Activated T-cell treated with anti-CD3 and anti-CD28 coated beads, Interleukin-2, amount 50 U/mL, for 1 hour (primary cell): ENCODE measurements around the gene LYRM4.

Experiments used
- DNase-seq: peaks from one replicate; pipeline ENCODE4 v3.0.0-alpha.2; 2020

Gene LYRM4

DNA sequence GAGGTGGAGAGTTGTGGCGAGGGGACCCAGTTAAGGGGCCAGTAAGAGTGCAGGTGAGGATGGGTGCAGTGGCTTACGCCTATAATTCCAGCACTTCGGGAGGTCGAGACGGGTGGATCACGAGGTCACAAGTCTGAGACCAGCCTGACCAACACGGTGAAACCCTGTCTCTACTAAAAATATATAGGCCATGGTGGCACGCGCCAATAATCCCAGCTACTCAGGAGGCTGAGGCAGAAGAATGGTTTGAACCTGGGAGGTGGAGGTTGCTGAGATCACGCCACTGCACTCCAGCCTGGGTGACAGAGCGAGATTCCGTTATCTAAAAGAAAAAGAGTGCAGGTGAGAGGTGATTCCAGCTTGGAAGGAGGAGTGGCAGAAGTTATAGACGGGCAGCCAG, 147.7 kb downstream of the LYRM4 start:
- DNase-seq, result no peak

DNA sequence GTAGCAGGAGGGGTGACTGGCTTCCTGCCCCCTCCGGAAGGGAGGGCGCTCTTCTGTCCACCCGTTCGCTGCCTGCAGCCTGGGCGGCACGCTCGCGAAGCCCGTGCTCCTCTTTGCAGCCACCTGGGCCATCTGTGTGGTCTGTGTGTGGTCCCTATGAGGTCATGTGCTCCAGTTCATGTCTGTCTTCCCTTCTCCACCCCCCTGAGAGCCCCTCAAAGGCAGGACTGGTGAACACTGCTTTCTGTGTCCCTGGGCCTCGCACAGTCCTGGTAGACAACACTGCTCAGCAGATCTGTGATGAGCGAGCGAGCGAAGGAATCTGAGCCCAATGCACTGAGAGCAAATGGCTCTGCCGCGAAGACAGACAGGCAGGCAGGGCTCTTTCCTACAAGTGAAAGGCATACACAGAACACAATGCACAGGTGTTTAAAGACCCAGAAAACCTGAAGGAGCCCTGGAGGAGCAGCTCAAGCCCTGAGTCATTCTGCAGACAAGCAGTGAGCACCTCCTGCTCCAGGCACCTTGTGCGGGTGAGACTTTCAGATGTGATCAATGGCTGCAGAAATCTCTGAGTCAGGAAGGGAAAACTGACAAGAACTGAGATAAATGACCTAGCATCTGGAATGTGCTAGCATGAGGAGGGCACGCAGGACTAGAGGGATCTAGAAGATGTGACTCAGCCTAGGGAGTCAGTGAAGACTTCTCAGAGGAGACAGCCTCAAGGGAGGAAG, 148.5 kb downstream of the LYRM4 start:
- no peak for DNase-seq

DNA sequence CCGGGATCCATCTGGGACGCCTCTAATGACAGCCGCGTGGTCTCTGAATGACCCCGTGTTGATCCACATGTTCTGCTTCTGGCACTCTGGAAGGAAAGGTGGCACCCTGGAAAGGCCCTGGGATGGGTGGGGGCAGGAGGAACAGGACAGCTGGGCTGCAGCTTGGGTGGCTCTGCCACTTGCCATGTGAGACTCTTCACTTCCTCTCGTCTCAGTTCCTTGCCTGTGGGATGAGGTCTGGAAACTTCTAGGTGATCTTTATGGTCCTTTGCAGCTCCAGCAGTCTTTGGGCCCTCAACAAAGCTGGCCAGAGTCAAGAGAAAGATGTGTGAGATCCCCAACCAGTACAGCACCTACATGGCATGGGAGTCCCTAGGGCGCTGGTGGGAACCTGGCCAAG, 149.1 kb downstream of the LYRM4 start:
- no peak for DNase-seq

DNA sequence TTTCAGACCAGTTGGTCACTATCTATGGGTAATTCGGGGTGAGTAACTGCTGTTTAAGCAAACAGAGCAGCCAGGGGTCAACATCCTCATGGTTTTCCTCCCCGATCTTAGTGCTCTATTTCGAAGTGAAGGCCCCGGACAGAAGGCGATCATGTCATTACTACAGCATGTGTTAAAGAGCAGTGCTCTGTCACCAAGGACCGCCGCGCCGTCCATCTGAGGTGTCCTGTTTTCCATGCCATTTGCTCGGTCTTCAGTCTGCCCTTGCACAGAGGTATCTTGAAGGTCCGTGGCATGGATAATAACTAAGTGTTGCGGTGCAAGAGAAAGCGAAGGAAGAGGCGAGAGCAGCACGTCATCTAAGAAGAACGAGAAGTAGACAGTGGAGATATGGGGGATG, 150.5 kb downstream of the LYRM4 start:
- DNase-seq, result no peak

DNA sequence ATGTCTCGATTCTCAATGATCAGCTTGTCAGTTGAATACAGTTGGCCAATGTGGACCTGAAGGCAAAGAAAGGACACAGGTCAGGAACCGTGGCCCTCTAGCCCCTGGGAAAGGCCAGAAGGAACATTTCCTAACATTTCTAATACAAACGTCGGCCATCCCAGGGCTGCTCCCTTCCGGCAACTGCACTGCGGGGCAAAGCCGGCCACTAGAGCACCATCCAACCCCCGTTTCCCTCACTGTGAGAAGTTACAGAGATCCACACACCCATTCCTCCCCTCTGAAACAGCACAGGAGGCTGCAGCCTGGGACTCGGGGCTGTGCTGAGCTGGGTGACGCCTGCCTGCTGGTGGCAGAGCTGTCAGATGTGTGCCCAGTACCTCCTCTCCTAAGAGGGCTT, 151.3 kb downstream of the LYRM4 start:
- no peak for DNase-seq

DNA sequence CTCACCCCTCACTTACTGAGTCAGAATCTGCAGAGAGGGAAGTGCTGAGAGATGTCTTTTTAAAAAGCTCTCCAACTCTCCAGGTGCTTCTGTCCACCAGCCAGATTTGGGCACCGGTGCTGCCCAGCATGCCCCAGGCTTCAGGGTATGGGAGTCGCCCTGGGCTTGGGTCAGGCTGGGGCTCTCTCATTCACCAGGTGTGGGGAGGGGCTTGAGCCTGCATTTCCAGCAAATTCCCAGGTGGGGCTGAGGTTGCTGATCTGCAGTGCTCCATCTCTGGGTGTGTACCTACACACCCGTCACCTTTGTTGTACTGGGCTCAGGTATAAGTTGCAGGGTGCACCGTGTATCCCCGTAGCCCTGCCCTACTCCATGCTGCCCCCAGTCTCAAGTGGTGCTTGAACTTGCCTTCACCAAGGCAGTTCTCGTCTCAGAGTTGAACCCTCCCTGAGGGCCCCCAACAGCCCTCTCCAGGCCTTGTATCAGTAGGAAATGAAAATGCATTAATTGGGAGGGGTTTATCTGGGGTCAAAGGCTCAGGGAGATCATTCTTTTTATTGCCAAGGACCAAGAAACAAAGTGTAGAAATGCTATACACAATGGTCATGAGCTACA, 152.1 kb downstream of the LYRM4 start:
- DNase-seq, result no peak

DNA sequence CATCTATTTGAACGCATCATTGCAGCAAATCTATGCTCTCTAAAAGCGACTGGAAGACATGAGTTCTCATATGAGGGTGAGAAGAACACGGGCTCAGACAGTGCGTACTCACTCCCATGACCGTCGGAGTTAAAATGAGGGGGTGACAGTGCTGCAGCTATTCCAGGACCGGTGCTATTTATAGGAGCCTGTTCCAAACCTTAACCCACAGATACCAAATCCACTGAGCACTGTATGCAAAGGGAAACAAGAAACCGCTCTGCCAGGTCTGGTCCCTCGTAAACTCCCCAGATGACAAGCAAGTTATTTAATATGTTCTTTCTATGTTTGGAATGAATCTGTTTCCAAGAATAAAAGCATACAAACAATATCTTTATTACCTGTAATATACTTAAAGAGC, 152.7 kb downstream of the LYRM4 start:
- DNase-seq, result no peak

DNA sequence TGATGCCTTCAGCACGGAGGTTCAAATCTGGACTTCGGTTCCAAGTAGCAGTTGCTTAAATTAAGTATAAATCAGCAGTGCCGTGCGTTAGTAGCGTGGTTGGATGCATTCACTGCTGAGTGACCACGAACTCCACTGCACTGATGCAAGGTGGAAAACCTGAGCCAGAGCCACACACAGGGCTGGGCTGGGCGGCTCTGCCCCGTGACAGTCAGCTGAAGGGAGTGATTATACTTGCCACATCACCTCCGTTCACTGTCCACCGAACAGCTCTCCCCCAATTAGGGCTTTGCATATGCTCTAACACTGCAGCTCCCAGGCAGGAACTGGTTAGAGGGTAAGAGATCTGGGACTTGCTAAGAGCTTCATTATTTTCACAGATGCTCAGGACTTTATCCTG, 153.4 kb downstream of the LYRM4 start:
- no peak for DNase-seq

DNA sequence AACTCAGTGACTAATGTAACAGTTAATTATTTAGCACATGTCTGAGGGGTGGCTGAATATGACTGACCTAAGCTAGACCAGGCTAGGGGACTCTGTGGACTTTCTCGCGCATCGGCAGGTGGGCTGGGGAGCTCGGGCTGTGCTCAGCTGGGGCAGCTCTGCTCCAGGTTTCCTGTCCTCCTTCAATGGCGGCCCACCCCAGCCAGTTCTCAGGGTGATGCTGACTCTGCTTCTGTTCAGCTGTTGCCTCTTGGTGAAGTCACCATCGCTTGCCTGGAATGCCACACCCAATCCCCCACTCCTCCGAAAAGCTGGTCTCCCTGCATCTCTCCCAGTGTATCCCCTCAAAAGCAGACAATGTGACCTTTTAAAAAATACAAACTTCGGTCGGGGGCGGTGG, 155.6 kb downstream of the LYRM4 start:
- DNase-seq, result no peak

DNA sequence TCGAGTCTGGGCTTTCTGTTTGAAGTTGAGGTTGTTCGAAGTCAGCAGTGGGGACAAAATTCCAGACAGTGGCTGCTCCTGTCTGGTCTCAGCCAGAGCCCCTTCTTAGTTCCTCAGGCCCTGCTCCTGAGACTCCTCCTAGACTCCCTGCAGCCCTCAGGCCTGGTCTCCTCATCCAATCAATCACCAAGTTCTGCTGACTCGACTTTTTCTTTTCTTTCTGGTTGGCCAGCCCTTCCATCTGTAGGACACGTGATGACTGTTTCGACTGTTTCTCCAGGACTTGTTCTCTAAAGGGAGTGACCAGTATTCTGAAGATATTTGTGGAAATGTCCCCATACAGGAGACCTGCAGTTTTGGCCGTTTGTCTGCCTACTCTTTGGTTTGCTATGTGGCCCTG, 156.1 kb downstream of the LYRM4 start:
- no peak for DNase-seq

DNA sequence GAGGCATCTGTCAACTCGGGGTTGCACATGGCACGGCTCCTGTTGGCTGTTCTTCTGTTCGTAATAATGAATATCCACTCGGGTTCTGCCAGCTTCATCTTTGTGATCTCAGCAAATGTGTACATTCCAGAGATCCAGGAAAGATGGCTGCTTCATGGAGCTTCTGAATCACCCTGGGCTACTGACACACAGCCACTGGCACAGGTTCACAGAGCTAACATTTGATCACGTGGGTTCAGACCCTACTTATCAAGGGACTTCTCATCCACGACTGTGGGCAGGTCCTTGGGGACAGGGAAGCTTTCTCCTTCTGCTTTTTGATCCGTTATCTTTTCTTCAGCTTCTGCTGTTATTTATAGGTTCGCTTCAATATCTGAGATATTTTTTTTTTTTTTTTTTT, 157.5 kb downstream of the LYRM4 start:
- no peak for DNase-seq

DNA sequence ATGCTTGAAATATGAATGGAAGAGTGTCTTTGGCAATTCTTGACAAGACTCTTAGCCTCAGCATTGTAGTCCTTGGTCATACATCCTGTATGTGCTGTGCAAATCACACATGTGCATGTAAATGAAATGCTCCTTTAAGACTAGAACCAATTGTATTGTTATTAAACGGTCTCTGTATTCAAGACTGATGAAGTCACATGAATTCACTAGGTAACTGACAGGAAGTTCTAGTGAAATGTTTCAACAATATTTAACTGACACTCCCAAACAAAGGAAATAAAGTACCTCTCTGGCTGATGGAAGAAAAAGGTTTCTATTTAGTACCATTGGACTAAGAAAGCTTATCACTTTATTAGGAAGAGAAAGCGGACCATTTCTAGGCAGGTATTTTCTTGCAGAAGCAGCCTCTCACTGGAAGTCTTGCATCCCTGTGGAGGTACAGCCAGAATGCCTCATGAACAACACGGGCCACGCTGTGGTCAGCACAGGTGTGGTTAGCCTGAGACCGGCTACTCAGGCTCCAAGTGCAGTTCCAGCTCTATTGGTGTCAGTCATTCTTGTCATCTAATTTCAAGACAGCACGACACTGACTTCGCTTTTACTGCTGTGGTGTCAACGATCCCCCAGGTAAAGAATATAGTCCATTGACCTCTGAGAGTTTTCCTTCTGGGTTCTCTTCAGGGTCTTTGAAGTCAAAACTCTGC, 158.3 kb downstream of the LYRM4 start:
- no peak for DNase-seq

DNA sequence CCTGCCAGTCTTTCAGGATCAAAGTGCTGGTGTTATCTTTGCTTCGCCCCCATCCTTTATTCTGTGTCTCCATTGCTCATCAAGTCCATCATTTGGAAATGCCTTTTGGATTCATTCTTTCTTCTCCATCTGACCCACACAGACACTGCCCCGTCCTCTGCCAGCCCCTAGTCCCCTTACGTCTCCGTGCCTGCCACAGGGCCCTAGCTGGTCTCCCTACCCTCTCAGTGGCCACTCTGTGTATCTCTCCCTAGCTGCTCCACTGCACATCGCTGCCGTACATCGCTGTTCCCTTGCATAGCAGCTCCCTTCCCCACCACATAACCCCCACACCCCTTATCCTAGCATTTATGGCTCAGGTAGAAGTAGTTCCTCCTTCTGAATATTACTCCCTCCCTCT, 159.9 kb downstream of the LYRM4 start:
- DNase-seq, result no peak

DNA sequence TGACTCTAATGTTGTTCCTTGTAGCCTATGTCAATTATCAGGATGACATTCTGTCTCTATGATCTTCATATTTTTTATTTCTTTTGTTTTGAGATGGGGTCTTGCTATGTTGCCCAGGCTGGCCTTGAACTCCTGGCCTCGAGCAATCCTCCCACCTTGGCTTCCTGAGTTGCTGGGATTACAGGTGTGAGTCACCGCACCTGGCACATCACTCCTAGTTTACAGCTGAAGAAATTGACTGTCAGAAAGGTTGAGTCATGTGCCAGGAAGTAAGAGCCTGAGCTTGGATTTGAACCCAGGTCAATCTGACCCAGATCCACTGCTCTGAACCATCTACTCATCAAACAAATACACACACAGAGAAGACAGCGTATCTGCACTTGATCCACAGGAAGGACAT, 161.2 kb downstream of the LYRM4 start:
- DNase-seq, result no peak

DNA sequence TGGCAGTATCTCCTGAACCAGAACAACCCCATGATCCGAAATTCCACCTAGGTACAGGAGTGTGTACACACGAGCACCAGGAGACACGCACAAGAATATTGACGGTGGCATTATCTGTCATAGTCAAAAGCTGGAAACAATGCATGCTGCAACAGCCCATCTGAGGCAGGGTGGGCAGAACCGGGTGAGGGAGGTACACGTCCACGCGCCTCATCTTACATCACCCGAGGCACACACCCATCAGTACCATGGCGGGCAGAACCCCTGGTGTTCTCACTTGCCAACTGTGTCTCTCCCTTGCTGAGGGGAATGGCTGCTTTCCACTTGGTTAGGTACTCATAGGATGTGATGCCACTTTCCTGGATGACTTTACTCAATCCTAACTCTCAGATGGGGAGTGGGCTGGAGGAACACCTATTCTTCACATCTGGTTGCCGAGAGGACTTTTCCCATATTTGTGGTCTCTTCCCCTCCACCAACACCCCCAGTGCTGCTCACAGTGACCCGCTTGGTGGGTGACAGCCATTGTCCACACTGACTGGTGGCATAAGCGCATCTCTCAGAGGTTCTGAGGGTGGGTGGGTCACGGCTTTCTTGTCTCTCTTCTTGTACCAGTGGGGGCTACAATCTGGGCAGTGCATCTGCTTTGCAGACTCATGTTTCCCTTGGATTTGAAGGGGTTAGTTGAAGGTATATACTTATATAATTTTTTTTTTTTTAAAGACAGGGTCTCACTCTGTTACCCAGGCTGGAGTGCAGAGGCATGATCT, 162.1 kb downstream of the LYRM4 start:
- no peak for DNase-seq

DNA sequence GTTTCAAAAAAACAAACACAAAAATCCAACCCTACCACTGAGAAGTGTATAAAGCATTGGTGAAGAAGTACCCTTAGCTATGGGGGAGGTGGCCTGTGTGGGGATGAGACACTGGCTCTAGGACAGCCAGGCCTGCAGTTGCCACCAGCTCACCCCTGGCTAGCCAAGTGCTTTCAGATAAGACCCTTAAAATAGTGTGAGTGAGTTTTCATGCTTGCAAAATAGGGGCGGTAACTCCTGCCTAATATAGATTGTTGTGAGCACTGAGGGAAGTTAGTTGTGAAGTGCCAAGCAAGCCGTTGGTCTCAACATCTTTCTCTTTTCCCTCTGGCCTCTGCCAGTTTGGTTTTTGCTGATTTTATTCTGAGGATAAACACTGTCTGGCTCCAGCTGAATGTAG, 164.3 kb downstream of the LYRM4 start:
- no peak for DNase-seq

DNA sequence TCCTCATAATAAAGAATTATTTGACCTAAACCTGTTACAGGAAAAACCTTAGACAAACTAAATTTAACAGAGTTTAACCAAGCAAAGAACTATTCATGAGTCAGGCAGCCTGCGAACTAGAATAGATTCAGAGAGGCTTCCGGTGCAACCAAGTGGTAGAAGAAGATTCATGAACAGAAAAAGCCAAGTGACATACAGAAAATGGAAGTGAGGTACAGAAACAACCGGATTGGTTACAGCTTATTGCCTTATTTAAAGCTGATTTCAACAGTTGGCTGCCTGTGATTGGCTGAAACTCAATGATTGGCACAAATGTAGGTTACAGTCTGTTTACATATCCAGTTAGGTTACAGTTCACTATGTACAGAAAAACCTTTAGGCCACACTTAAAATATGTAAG, 165.5 kb downstream of the LYRM4 start:
- no peak for DNase-seq

DNA sequence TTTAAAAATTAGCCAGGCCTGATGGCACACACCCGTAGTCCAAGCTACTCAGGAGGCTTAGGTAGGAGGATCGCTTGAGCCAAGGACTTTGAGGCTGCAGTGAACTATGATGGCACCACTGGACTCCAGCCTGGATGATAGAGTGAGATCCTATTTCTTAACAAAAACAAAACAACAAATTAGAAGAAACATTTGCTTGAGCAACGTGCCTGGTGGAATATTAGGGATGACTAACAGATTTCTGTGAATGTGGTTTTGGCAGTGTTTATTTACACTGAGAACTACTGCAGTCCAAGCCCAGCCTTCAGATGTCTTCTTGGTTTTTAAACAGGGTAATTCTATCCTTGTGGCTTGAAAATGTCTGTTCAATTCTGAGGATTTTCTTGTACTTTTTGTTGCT, 166.4 kb downstream of the LYRM4 start:
- no peak for DNase-seq

DNA sequence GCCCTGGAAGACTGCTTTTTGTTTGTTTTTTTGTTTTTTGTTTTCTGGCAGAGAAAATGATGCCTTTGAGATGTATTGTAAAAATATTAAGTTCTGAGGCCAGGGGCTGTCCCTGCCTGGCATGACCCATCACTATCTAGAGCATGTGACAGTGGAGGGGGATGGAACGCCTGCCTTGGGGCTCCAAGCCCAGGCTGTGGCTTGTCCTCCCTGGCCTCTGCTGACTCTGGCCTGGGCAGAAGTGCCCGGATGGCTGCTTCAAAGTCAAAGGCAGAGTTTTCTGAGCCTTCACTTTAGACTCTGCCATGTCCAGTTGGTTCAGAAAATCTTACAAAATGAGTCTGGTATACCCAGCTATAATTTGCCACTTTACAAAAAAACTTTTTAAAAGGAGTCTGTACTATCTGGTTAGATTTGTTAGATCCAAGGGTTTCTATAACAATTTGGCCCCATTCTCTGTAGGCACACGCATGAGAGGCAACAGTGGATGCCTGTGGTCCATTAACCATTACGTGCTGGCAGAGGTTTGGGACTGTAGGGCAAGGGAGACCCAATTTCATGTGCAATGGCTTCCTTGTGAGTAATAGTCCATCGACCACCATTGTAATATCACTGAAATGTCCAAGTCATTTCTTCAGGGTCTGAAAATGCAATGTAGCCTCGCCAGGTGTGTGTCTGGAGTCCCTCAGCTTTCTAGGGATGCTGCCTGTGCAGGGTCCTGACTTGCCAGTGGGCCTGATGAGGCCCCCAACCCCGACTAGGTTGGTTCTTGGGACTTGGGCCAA, 167.3 kb downstream of the LYRM4 start:
- no peak for DNase-seq

DNA sequence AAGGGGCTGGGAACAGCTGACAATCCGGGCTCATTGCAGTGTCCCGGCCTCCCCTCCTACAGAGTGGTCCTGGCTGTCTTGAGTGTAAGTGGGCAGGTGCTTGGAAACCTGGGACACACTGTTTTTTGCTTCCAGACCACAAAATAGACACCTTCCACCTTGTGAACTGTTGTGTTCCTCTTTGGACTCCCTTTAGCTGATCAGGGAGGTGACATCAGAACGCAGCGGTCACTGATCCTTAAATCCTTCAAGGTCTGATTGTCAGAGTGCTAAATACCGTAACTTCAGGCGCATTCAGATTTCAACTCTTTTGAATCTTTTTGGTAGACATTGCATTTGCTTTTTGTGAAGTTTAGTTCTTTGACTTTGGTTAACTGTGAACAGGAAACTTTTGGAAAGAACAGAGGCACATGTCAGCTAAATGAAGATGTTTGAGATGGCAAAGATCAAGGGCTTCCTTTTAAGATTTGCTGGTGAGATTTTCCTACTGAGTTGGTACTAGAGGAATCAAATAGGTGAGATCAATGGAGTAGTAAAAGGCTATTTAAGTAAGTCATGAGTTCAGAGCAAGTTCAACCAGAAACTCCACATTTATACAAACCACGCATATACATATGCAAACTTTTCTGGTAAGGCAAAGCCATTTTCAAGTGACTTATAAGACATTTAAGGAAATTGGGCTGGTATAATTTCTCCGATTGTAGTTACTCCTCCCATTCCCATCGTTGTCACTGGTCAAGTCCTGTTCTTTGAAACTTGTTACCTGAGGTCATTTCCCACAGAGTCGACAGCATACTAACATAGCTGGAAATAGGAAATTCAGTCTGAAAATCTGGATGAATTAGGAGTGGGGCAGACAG, 169.3 kb downstream of the LYRM4 start:
- DNase-seq, result no peak

DNA sequence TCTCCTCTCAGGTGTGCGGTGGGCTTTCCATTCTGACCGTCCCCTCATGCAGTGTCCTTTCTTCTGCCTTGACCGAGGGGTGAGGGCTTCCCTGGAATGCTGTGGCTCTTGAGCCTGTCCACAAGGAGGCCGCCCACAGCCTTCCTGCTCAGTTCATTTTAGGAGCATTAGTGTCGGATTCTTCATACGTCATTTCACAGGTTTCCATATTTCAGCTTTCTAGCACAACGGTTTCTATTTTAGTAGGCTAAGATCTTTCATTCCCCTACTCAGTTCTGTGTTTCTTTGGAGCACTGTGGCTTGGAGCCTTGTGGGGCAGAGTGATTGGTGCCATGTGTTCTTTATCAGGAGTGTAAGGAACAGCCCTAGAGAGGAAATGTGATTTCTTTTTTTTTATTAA, 170.1 kb downstream of the LYRM4 start:
- DNase-seq, result no peak
